ENCODE data around the gene GOLGA8B.
"Not testable (repeated sequence)": the region's sequence is repeated elsewhere in the genome, so short reads cannot be mapped to it uniquely, and the experiment has no call there.

GRCh38 chr15:34585966-34586365 is 2.5 kb upstream of the GOLGA8B start:
- TF ChIP-seq CTCF (conservative IDR thresholded peaks at IDR 0.05); ZFX (IDR thresholded peaks at IDR 0.05): not testable (repeated sequence)
